Type B pancreatic cell (in vitro differentiated cells): Measurements from ENCODE around the gene DYNLT2. TPM values are rescaled to one million over a fixed set of nuclear protein-coding genes. Genes with fewer than 3 reads are reported as not detected.

ENCODE experiments used
- DNase-seq: peaks from one replicate; pipeline ENCODE4 v3.0.0; 2021; ENCODE audit warnings: mixed read lengths; ENCODE audit not compliant: unreplicated experiment; ENCODE audit errors: extremely low spot score
- H3K27ac Mint-ChIP-seq: 2 replicates; pipeline ENCODE4 v1.8.0; 2021; ENCODE audit warnings: mild to moderate bottlenecking, mixed read lengths
- H3K27me3 Mint-ChIP-seq: 2 replicates; pipeline ENCODE4 v1.8.0; 2021; ENCODE audit warnings: mixed read lengths
- H3K36me3 Mint-ChIP-seq: 2 replicates; pipeline ENCODE4 v1.8.0; 2021; ENCODE audit warnings: mixed read lengths
- H3K4me1 Mint-ChIP-seq: one replicate; pipeline ENCODE4 v1.8.0; 2021; ENCODE audit warnings: mixed read lengths; ENCODE audit not compliant: unreplicated experiment
- H3K4me3 Mint-ChIP-seq: 2 replicates; pipeline ENCODE4 v1.8.0; 2021; ENCODE audit warnings: mild to moderate bottlenecking, mixed read lengths
- H3K9me3 Mint-ChIP-seq: 2 replicates; pipeline ENCODE4 v1.8.0; 2021; ENCODE audit warnings: mixed read lengths
- total RNA-seq: library from RNA; stranded (reverse); gene quantifications from 2 replicates; pipeline ENCODE4 v1.2.1, GENCODE V29; 2021; ENCODE audit warnings: low replicate concordance
- TF ChIP-seq, protein P1 (sequence below): fragments of 200-600 bp; sonication (generic); conservative IDR thresholded peaks from 2 replicates; pipeline ENCODE4 v1.5.0; 2021; ENCODE audit warnings: antibody characterized with exemption, mild to moderate bottlenecking

Gene DYNLT2
- total RNA-seq, 1 donor from 2014 or later, result 2.6 TPM

- Mint-ChIP-seq H3K27ac (peak overlapping the region; percentile 4), H3K36me3 (no peaks in the 10 kb centered on the region), H3K4me1 (peaks cover 19% of the 10 kb centered on the region), H3K27me3 (peaks cover 6% of the 10 kb centered on the region), H3K9me3 (no peaks in the 10 kb centered on the region), H3K4me3 (no peak overlapping the region)
- peak; percentile 27 for DNase-seq
- TF ChIP-seq, protein P1, sequence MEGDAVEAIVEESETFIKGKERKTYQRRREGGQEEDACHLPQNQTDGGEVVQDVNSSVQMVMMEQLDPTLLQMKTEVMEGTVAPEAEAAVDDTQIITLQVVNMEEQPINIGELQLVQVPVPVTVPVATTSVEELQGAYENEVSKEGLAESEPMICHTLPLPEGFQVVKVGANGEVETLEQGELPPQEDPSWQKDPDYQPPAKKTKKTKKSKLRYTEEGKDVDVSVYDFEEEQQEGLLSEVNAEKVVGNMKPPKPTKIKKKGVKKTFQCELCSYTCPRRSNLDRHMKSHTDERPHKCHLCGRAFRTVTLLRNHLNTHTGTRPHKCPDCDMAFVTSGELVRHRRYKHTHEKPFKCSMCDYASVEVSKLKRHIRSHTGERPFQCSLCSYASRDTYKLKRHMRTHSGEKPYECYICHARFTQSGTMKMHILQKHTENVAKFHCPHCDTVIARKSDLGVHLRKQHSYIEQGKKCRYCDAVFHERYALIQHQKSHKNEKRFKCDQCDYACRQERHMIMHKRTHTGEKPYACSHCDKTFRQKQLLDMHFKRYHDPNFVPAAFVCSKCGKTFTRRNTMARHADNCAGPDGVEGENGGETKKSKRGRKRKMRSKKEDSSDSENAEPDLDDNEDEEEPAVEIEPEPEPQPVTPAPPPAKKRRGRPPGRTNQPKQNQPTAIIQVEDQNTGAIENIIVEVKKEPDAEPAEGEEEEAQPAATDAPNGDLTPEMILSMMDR, result no peak
Observed at GRCh38 chr6:169798764-169799473, 47.5 kb upstream of the DYNLT2 start.

GRCh38 chr6:169795196-169795595 lies 43.8 kb upstream of the DYNLT2 start:
- Mint-ChIP-seq H3K27ac (no peak overlapping the region), H3K27me3 (peaks cover 5% of the 10 kb centered on the region), H3K36me3 (no peaks in the 10 kb centered on the region), H3K4me1 (peaks cover 23% of the 10 kb centered on the region), H3K4me3 (no peak overlapping the region), H3K9me3 (no peaks in the 10 kb centered on the region)
- TF ChIP-seq, protein P1, result no peak
- DNase-seq, result peak; percentile 13

DNA sequence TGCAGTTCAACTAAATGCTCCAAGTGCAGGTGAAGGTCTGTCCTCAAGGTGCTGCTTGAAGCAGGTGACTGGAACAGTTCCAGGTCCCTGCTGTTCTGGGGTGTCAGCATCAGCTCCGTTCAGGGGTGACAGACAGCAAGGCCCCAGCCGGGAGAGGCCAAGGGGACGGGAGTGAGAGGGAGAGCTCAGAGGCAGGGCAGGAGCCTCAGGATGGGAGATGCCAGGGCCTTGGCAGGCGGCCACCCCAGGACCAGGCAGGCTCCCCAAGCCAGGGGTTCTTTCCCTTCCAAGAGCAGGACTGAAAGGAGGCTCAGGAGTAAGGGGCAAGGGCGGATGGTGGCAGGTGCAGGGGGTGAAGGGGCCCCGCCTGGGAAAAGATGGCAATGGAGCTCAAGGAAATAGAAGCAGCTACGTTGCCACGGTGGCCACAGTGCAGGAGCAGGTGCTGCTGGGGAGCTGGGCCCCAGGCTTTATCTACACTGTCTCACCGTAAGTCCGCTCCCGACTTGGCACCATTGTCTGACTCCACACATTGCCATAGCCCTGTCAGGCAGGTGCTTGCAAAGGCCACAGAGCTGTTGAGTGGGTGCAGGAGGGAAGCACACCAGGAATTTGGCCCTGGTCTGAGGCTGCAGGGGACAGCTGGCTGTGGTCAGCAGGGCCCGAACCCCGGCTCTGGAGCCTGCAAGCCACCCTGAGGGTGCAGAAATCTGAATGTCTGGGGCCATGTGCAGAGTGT lies 43.1 kb upstream of the DYNLT2 start:
- no peak overlapping the region for H3K27ac Mint-ChIP-seq
- TF ChIP-seq, protein P1, result no peak
- H3K4me1 Mint-ChIP-seq, result peaks cover 19% of the 10 kb centered on the region
- H3K27me3 Mint-ChIP-seq, result peaks cover 5% of the 10 kb centered on the region
- no peaks in the 10 kb centered on the region for H3K9me3 Mint-ChIP-seq
- H3K4me3 Mint-ChIP-seq, result no peak overlapping the region
- no peaks in the 10 kb centered on the region for H3K36me3 Mint-ChIP-seq
- peak; percentile 63 for DNase-seq

GRCh38 chr6:169793408-169793807 lies 42.0 kb upstream of the DYNLT2 start:
- peak overlapping the region; percentile 31 for H3K4me3 Mint-ChIP-seq
- H3K27me3 Mint-ChIP-seq, result peaks cover 5% of the 10 kb centered on the region
- DNase-seq, result peak; percentile 58
- H3K36me3 Mint-ChIP-seq, result no peaks in the 10 kb centered on the region
- TF ChIP-seq, protein P1, result no peak
- peaks cover 15% of the 10 kb centered on the region for H3K4me1 Mint-ChIP-seq
- no peak overlapping the region for H3K27ac Mint-ChIP-seq
- no peaks in the 10 kb centered on the region for H3K9me3 Mint-ChIP-seq

DNA sequence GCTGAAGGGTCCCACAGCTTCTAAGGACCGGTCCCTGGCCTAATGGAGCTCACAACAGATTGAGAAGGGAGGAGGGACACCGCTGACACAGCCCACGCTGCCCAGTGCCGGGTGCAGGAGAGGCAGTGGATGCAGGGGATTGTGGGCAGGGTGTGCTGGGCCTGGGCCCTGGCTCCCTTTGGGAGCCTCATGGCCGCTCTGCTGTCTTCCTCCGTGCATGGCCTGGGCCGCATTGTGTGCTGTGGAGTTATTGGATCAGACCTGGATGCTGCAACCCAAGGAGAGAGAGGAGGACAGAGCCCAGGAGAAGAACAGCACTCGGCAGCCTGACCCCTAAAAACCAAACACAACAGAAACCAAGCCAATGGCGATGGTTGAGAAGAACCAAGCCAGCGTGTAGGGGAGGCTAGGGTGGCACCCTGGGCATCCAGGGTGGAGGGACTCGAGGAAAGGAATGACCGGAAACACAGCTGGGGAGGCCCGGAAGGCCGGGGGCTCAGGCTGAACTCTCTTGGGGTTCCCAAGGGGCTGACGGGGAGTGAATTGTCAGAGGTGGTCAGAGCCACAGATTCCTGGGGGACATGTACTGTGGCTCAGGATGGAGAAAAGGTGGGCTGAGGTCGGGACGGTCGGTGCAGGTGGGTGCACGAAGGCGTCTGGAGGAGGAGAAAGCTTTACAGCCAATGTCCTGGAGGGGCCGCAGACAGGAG lies 41.1 kb upstream of the DYNLT2 start:
- Mint-ChIP-seq H3K27me3 (peaks cover 5% of the 10 kb centered on the region), H3K4me1 (peaks cover 14% of the 10 kb centered on the region), H3K9me3 (no peaks in the 10 kb centered on the region), H3K4me3 (no peak overlapping the region), H3K27ac (no peak overlapping the region), H3K36me3 (no peaks in the 10 kb centered on the region)
- TF ChIP-seq, protein P1, result no peak
- peak; percentile 56 for DNase-seq
